Measurements from ENCODE around the gene AKAP13. TPM values are rescaled to one million over a fixed set of nuclear protein-coding genes. Genes with fewer than 3 reads are reported as not detected.

Gene AKAP13
- polyA plus RNA-seq, 3 donors: 47.9 to 99.7 (median 92.6) TPM

DNA sequence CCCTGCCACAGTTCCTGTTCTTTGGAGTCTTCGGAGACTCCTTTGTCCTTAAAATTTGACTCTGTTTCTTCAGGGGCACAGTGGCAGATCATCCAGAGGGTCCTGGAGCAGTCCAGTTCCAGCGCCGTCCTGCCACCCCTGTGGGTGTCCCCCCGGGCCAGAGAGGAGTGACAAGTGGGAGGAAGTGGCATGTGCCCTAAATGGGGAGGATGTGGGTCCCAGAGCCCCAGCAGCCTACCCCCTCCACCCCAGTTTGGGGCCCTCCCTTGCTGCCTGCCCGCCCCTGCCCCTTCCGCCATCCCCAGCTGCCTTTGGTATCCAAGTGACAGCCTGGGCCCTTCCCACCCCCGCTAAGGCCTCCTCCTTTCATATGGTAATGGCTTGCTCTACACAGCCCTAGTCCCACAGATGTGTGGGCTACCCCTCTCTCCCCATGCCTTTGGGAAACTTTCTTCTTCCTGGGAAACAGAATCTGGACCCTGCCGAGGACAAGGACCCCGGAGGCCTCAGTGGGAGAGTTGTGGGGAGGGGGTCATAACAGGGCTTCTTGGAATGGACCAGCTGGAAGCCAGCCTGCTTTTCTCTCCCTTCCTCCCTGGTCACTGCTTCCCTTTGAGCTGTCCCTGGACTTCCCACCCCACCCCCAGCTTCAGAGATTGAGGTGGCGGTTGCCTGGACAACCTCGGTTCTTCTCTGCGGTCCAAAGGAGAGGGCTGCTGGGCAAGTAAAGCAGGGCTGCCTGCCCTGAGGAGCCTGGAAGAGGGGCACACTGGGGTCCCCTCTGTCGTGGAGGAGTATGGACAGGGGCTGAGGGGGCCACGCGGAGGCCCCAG is 371.1 kb downstream of the AKAP13 start:
- peak overlapping the region in 4 of 7 donors; percentile 45 to 76 (median 66) for H3K27ac Mint-ChIP-seq
- peaks cover 0 to 2% (median 0%) of the 10 kb centered on the region in 7 donors for H3K9me3 Mint-ChIP-seq
- H3K79me2 ChIP-seq (ENCODE audit: insufficient read depth, low read length): no peaks in the 10 kb centered on the region
- TF ChIP-seq, protein P1, sequence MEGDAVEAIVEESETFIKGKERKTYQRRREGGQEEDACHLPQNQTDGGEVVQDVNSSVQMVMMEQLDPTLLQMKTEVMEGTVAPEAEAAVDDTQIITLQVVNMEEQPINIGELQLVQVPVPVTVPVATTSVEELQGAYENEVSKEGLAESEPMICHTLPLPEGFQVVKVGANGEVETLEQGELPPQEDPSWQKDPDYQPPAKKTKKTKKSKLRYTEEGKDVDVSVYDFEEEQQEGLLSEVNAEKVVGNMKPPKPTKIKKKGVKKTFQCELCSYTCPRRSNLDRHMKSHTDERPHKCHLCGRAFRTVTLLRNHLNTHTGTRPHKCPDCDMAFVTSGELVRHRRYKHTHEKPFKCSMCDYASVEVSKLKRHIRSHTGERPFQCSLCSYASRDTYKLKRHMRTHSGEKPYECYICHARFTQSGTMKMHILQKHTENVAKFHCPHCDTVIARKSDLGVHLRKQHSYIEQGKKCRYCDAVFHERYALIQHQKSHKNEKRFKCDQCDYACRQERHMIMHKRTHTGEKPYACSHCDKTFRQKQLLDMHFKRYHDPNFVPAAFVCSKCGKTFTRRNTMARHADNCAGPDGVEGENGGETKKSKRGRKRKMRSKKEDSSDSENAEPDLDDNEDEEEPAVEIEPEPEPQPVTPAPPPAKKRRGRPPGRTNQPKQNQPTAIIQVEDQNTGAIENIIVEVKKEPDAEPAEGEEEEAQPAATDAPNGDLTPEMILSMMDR (IDR thresholded peaks at IDR 0.05): no peak
- peaks cover 0 to 7% (median 1%) of the 10 kb centered on the region in 3 donors for H3K27me3 Mint-ChIP-seq (ENCODE audit: low read depth in 3 of 3)
- peaks cover 24 to 31% of the 10 kb centered on the region in 2 donors for H3K36me3 ChIP-seq (replicated peaks in 1 of 2; ENCODE audit: control insufficient read depth in 1 of 2, insufficient read depth in 2 of 2, low read length in 2 of 2)
- WGBS (ENCODE audit: insufficient coverage): 51% methylated on average over 10 of the region's 15 CpGs
- H3K27me3 ChIP-seq (ENCODE audit: control insufficient read depth in 2 of 2, insufficient read depth in 2 of 2, low read length in 2 of 2): no peaks in the 10 kb centered on the region
- no peak overlapping the region for H3K4me2 ChIP-seq (replicated peaks; ENCODE audit: extremely low read depth, low read length, poor library complexity, severe bottlenecking)
- peaks cover 54% of the 10 kb centered on the region for H4K20me1 ChIP-seq (ENCODE audit: insufficient read depth, low read length)
- no peak overlapping the region for H3K9ac ChIP-seq (ENCODE audit: insufficient read depth, low read length, poor library complexity, severe bottlenecking)
- no peak overlapping the region for H2AFZ ChIP-seq (ENCODE audit: insufficient read depth, low read depth, low read length, poor library complexity, severe bottlenecking)
- no peak overlapping the region for H3K27ac ChIP-seq (ENCODE audit: low read depth in 1 of 2, low read length in 2 of 2)
- no peak for DNase-seq
- no peaks in the 10 kb centered on the region for H3K9me3 ChIP-seq (replicated peaks in 1 of 2; ENCODE audit: control insufficient read depth in 1 of 2, insufficient read depth in 1 of 2, low read length in 2 of 2)
- H3K4me1 ChIP-seq (ENCODE audit: control insufficient read depth in 1 of 2, insufficient read depth in 2 of 2, low read length in 2 of 2): peaks cover 1 to 3% of the 10 kb centered on the region in 2 donors
- H3K4me3 ChIP-seq (replicated peaks in 1 of 3; ENCODE audit: low read depth in 2 of 3, low read length in 3 of 3): no peak overlapping the region
- no peak overlapping the region for H3K4me3 Mint-ChIP-seq
- intact Hi-C loops (cut with micrococcal nuclease): no loop called here
- H3K4me1 Mint-ChIP-seq: peaks cover 12% of the 10 kb centered on the region
- peaks cover 25 to 32% of the 10 kb centered on the region in 2 donors for H3K36me3 Mint-ChIP-seq

DNA sequence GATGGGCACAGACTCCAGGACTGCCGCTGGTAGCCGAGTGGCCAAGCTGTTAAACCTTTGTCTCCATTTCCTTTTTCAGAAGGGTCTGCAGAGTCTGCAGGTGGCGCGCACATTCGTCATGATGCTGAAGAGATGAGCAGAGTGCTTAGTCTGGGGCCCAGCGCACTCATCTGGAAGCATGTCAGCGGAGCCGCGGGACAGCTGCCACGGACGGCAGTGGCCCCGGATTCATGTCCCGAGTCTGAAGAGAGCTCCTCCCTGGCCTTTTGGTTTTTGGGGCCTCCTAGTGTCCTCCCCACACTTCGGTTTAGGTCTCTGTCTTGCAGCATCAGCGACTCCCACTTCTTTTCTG is 371.7 kb downstream of the AKAP13 start:
- Histone ChIP-seq H3K27ac (ENCODE audit: low read depth in 1 of 2, low read length in 2 of 2) (no peak overlapping the region), H3K27me3 (ENCODE audit: control insufficient read depth in 2 of 2, insufficient read depth in 2 of 2, low read length in 2 of 2) (no peaks in the 10 kb centered on the region), H3K9me3 (replicated peaks in 1 of 2; ENCODE audit: control insufficient read depth in 1 of 2, insufficient read depth in 1 of 2, low read length in 2 of 2) (no peaks in the 10 kb centered on the region), H3K9ac (ENCODE audit: insufficient read depth, low read length, poor library complexity, severe bottlenecking) (no peak overlapping the region), H4K20me1 (ENCODE audit: insufficient read depth, low read length) (peaks cover 48% of the 10 kb centered on the region), H3K4me2 (replicated peaks; ENCODE audit: extremely low read depth, low read length, poor library complexity, severe bottlenecking) (no peak overlapping the region), H3K4me1 (ENCODE audit: control insufficient read depth in 1 of 2, insufficient read depth in 2 of 2, low read length in 2 of 2) (peaks cover 6 to 7% of the 10 kb centered on the region in 2 donors), H3K79me2 (ENCODE audit: insufficient read depth, low read length) (no peaks in the 10 kb centered on the region), H3K36me3 (replicated peaks in 1 of 2; ENCODE audit: control insufficient read depth in 1 of 2, insufficient read depth in 2 of 2, low read length in 2 of 2) (peaks cover 18 to 25% of the 10 kb centered on the region in 2 donors), H2AFZ (ENCODE audit: insufficient read depth, low read depth, low read length, poor library complexity, severe bottlenecking) (no peak overlapping the region), H3K4me3 (replicated peaks in 1 of 3; ENCODE audit: low read depth in 2 of 3, low read length in 3 of 3) (no peak overlapping the region)
- H3K4me3 Mint-ChIP-seq: no peak overlapping the region
- H3K9me3 Mint-ChIP-seq: peaks cover 0 to 2% (median 0%) of the 10 kb centered on the region in 7 donors
- TF ChIP-seq, protein P1 (IDR thresholded peaks at IDR 0.05): no peak
- WGBS (ENCODE audit: insufficient coverage): 93% methylated on average over 14 of the region's 15 CpGs
- H3K27ac Mint-ChIP-seq: peak overlapping the region in 2 of 7 donors; percentile 24 to 76
- intact Hi-C loops (cut with micrococcal nuclease): no loop called here
- no peak for DNase-seq
- H3K36me3 Mint-ChIP-seq: peaks cover 19 to 26% of the 10 kb centered on the region in 2 donors
- peaks cover 16% of the 10 kb centered on the region for H3K4me1 Mint-ChIP-seq
- H3K27me3 Mint-ChIP-seq (ENCODE audit: low read depth in 3 of 3): peaks cover 0 to 7% (median 1%) of the 10 kb centered on the region in 3 donors
